GM18951 (cell line): ENCODE results near the gene ABL1.

ENCODE experiments used
- POLR2A ChIP-seq: IDR thresholded peaks from 4 replicates; pipeline ENCODE4 v1.6.1; 2011; ENCODE audit warnings: mild to moderate bottlenecking; ENCODE audit not compliant: insufficient read length, insufficient read depth; ENCODE audit errors: extremely low read depth
- in situ Hi-C: fragments of 300-500 bp; cut with MboI; formaldehyde crosslinking; loops from one replicate; pipeline ENCODE4 v1.12.0; 2022; ENCODE audit warnings: low sequenced_read_pairs, mixed read lengths, inconsistent platforms; ENCODE audit not compliant: unreplicated experiment

The ABL1 gene

GRCh38 chr9:130849356-130849755 lies 14.3 kb downstream of the ABL1 start:
- no peak for TF ChIP-seq POLR2A
- in situ Hi-C loops = loop anchor here (10.0 kb wide), 1 partner anchor 75 kb away; no protein-coding TSS in a partner anchor

GRCh38 chr9:130852801-130853200 lies 17.7 kb downstream of the ABL1 start:
- TF ChIP-seq POLR2A = no peak
- in situ Hi-C loops = no loop called here

GRCh38 chr9:130854092-130854491 lies 19.0 kb downstream of the ABL1 start:
- no peak for TF ChIP-seq POLR2A

GRCh38 chr9:130854835-130855234 lies 19.8 kb downstream of the ABL1 start:
- in situ Hi-C loops = no loop called here
- no peak for TF ChIP-seq POLR2A

More at GRCh38 chr9:130854092-130854491, 19.0 kb downstream of the ABL1 start:
- in situ Hi-C loops = no loop called here

- no peak for TF ChIP-seq POLR2A
- in situ Hi-C loops = no loop called here
Measured at GRCh38 chr9:130856474-130856873, 21.4 kb downstream of the ABL1 start.

- TF ChIP-seq POLR2A = no peak
- in situ Hi-C loops = no loop called here
Measured at GRCh38 chr9:130857864-130858738, 23.0 kb downstream of the ABL1 start.

- in situ Hi-C loops = no loop called here
- TF ChIP-seq POLR2A = no peak
Measured at GRCh38 chr9:130858739-130859705, 24.0 kb downstream of the ABL1 start.

GRCh38 chr9:130860458-130861316 lies 25.6 kb downstream of the ABL1 start:
- no peak for TF ChIP-seq POLR2A
- in situ Hi-C loops = loop anchor here (10.0 kb wide), 1 partner anchor 156 kb away; no protein-coding TSS in a partner anchor

- in situ Hi-C loops = loop anchor here (10.0 kb wide), 1 partner anchor 157 kb away; no protein-coding TSS in a partner anchor
Measured at GRCh38 chr9:130861372-130862180, 26.5 kb downstream of the ABL1 start.

GRCh38 chr9:130862217-130862616 lies 27.2 kb downstream of the ABL1 start:
- TF ChIP-seq POLR2A = no peak
- in situ Hi-C loops = loop anchor here (10.0 kb wide), 1 partner anchor 157 kb away; no protein-coding TSS in a partner anchor

More at GRCh38 chr9:130861372-130862180, 26.5 kb downstream of the ABL1 start:
- no peak for TF ChIP-seq POLR2A

- no peak for TF ChIP-seq POLR2A
- in situ Hi-C loops = loop anchor here (10.0 kb wide), 1 partner anchor 158 kb away; no protein-coding TSS in a partner anchor
Measured at GRCh38 chr9:130862747-130863146, 27.7 kb downstream of the ABL1 start.

- TF ChIP-seq POLR2A = no peak
- in situ Hi-C loops = loop anchor here (10.0 kb wide), 1 partner anchor 160 kb away; no protein-coding TSS in a partner anchor
Measured at GRCh38 chr9:130864541-130864940, 29.5 kb downstream of the ABL1 start.

GRCh38 chr9:130865921-130866320 lies 30.9 kb downstream of the ABL1 start:
- no peak for TF ChIP-seq POLR2A
- in situ Hi-C loops = loop anchor here (10.0 kb wide), 1 partner anchor 161 kb away; no protein-coding TSS in a partner anchor
